Uterus (tissue), 2 donors: ENCODE results near the gene HLX.

Experiments used
- POLR2A ChIP-seq, 2 donors: fragments of 450-650 bp; IDR thresholded peaks; one replicate each; pipeline ENCODE4 v1.6.1; 2016; ENCODE audit warnings: antibody characterized with exemption in 2 of 2, mild to moderate bottlenecking in 1 of 2, moderate library complexity in 1 of 2
- TF ChIP-seq, protein P1 (sequence below), 4 experiments: fragments of 200-600 bp in 2 of 4; fragments of 450-650 bp in 2 of 4; sonication (generic) in 2 of 4; IDR thresholded peaks; one replicate each; pipeline ENCODE4 v1.5.1; 2016 to 2019; ENCODE audit warnings: antibody characterized with exemption in 4 of 4, mild to moderate bottlenecking in 2 of 4, moderate library complexity in 1 of 4

DNA sequence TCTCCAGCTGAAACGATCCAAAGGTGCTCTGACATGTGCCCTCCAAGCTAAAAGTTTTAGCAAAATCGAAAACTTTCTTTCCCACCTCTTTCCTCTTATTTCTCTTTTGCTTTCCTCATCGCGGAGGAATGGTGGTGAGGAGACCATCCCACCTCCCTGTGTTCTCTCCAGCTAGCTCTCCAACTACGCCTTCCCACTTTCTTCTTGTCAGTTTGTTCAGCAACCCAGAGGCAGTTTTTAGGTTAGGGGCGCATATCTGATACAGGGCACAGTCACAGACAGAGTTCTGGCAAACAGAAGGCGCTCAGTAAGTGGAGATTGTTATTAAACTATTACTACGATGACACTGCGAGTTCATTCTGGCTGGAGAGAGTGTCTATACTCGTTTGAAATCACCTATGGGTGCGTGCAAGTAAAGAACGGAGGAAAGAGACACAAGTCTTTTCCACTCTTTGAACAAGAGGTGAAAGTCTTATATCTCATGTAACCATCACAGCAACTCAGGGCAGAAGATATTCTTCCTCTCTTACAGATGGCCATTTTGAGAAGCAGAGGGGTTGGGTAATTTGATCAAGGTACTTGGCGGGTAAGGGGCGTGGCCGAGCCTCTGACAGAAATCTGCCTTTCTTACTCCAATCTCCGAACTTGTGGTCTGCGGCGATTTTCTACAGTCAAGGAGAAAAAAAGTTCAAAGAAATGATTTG is 13.9 kb downstream of the HLX start:
- TF ChIP-seq POLR2A (IDR thresholded peaks at IDR 0.05), result no peak
- TF ChIP-seq, protein P1, sequence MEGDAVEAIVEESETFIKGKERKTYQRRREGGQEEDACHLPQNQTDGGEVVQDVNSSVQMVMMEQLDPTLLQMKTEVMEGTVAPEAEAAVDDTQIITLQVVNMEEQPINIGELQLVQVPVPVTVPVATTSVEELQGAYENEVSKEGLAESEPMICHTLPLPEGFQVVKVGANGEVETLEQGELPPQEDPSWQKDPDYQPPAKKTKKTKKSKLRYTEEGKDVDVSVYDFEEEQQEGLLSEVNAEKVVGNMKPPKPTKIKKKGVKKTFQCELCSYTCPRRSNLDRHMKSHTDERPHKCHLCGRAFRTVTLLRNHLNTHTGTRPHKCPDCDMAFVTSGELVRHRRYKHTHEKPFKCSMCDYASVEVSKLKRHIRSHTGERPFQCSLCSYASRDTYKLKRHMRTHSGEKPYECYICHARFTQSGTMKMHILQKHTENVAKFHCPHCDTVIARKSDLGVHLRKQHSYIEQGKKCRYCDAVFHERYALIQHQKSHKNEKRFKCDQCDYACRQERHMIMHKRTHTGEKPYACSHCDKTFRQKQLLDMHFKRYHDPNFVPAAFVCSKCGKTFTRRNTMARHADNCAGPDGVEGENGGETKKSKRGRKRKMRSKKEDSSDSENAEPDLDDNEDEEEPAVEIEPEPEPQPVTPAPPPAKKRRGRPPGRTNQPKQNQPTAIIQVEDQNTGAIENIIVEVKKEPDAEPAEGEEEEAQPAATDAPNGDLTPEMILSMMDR (IDR thresholded peaks at IDR 0.05), result no peak
